Measurements from ENCODE around the gene GNG13. TPM values are rescaled to one million over a fixed set of nuclear protein-coding genes. Genes with fewer than 3 reads are reported as not detected.

GNG13 gene
- total RNA-seq, 3 donors from 2014 or later (not counting 1 experiment from before 2014, with no cell fraction given): not detected

DNA sequence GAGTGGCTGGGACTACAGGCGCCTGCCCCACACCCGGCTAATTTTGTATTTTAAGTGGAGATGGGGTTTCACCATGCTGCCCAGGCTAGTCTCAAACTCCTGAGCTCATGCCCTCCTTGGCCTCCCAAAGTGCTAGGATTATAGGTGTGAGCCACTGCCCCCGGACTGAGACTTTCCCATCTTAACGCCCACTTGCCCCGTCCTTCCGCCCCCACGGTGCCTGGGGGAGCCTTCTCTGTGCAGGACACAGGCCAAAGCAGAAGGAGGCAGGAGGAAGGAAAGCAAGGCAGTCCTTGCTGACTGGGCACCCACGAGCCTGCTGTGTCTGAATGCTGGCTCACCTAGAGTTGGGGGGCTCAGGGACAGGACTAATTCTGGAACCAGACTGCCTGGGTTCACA is 17.6 kb upstream of the GNG13 start:
- intact Hi-C loops (cut with micrococcal nuclease): no loop called here
- H3K27ac Mint-ChIP-seq: no peak overlapping the region
- H3K36me3 ChIP-seq (ENCODE audit: control insufficient read depth, insufficient read depth, low read length): no peaks in the 10 kb centered on the region
- TF ChIP-seq, protein P1, sequence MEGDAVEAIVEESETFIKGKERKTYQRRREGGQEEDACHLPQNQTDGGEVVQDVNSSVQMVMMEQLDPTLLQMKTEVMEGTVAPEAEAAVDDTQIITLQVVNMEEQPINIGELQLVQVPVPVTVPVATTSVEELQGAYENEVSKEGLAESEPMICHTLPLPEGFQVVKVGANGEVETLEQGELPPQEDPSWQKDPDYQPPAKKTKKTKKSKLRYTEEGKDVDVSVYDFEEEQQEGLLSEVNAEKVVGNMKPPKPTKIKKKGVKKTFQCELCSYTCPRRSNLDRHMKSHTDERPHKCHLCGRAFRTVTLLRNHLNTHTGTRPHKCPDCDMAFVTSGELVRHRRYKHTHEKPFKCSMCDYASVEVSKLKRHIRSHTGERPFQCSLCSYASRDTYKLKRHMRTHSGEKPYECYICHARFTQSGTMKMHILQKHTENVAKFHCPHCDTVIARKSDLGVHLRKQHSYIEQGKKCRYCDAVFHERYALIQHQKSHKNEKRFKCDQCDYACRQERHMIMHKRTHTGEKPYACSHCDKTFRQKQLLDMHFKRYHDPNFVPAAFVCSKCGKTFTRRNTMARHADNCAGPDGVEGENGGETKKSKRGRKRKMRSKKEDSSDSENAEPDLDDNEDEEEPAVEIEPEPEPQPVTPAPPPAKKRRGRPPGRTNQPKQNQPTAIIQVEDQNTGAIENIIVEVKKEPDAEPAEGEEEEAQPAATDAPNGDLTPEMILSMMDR (IDR thresholded peaks at IDR 0.05): no peak
- peaks cover 0 to under 1% of the 10 kb centered on the region in 2 donors for H3K4me1 Mint-ChIP-seq
- peaks cover 11% of the 10 kb centered on the region for H3K27me3 ChIP-seq (ENCODE audit: control insufficient read depth, insufficient read depth, low read length)
- 88% methylated on average over 8 of the region's 8 CpGs for WGBS (ENCODE audit: insufficient coverage)
- ATAC-seq: no peak
- no peak for DNase-seq
- no peaks in the 10 kb centered on the region for H3K36me3 Mint-ChIP-seq
- no peaks in the 10 kb centered on the region for H3K9me3 Mint-ChIP-seq
- H3K27me3 Mint-ChIP-seq (ENCODE audit: low read depth in 2 of 2): peaks cover 1 to 12% of the 10 kb centered on the region in 2 donors
- H3K4me3 Mint-ChIP-seq: no peak overlapping the region
- H3K4me3 ChIP-seq (ENCODE audit: low read length): no peak overlapping the region
- H3K27ac ChIP-seq (ENCODE audit: low read length): no peak overlapping the region
- H3K4me1 ChIP-seq (ENCODE audit: control insufficient read depth, insufficient read depth, low read length): peaks cover 9% of the 10 kb centered on the region
- no peaks in the 10 kb centered on the region for H3K9me3 ChIP-seq (ENCODE audit: control insufficient read depth, insufficient read depth, low read length)

DNA sequence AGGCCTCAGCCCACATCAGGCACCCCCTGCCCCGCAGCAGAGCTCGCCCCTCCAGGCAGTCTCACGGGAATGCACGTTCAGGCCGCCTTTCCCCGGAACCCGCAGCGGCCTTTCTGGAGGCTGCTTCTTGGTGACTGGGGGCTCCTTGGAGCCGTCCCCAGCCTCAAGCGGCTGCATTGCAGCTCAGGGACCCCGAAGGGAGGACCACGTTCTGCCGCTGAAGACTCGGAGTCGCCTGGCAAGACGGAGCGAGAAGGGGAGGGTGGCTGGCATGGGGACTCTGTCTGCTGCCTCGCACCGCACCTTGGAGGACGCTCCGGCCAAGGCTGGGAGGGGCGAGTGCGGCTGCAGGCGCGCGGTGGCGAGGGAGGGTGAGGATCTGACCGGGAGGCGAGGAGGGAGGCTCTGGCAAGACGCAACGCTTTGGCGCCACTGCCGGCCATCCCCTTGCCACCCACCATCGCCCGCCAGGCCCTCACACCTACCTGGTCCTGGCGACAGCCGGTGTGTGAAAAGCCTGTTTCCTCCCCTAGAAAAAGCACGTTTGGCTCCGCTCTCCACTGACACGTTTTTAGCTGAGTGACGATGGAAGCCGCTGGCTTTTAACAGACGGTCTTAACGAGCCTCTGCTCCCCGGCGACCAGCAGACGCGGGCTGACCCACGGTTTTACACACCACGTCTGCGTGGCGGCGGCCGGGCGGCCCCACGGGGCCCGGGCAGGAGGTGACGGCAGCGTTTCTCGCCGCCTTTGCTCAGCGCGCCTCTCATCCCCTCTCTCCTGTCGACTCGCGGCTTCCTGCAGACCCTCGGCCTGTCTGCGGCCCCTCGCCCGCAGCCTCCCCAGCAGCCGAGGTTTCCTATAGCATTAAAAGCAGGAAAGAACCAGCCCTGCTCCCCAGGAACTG is 16.7 kb upstream of the GNG13 start:
- H3K4me1 ChIP-seq (ENCODE audit: control insufficient read depth, insufficient read depth, low read length): peaks cover 10% of the 10 kb centered on the region
- Mint-ChIP-seq H3K27me3 (ENCODE audit: low read depth in 2 of 2) (peaks cover 7 to 17% of the 10 kb centered on the region in 2 donors), H3K9me3 (no peaks in the 10 kb centered on the region), H3K27ac (no peak overlapping the region), H3K4me3 (no peak overlapping the region), H3K36me3 (no peaks in the 10 kb centered on the region), H3K4me1 (peaks cover 0 to 5% of the 10 kb centered on the region in 2 donors)
- intact Hi-C loops (cut with micrococcal nuclease): no loop called here
- H3K36me3 ChIP-seq (ENCODE audit: control insufficient read depth, insufficient read depth, low read length): no peaks in the 10 kb centered on the region
- DNase-seq (no peak), ATAC-seq (peak in 1 of 3 donors; percentile 24)
- H3K9me3 ChIP-seq (ENCODE audit: control insufficient read depth, insufficient read depth, low read length): no peaks in the 10 kb centered on the region
- TF ChIP-seq, protein P1 (IDR thresholded peaks at IDR 0.05): no peak
- H3K27ac ChIP-seq (ENCODE audit: low read length): no peak overlapping the region
- H3K4me3 ChIP-seq (ENCODE audit: low read length): no peak overlapping the region
- 66% methylated on average over 71 of the region's 71 CpGs for WGBS (ENCODE audit: insufficient coverage)
- H3K27me3 ChIP-seq (ENCODE audit: control insufficient read depth, insufficient read depth, low read length): peaks cover 14% of the 10 kb centered on the region

DNA sequence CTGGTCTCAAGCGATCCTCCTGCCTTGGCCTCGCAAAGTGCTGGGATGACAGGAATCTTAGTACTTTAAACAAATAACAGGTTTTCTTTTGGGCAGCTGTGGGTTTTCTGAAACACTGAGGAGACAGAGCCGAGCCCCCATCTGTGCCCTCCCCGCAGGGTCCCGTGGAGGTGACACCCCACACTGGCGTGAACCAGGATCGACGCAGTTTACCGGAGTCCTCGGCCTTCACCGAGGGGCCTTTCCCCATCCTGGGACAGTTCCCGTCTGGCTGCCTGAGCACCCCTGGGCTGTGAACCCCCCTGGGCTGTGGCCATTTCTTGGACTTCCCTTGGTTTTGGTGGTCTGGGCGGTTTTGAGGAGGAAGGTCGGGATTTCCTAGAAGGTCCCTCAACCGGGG is 15.3 kb upstream of the GNG13 start:
- TF ChIP-seq, protein P1 (IDR thresholded peaks at IDR 0.05): no peak
- ATAC-seq: no peak
- Mint-ChIP-seq H3K4me3 (no peak overlapping the region), H3K4me1 (peaks cover 0 to 5% of the 10 kb centered on the region in 2 donors), H3K36me3 (no peaks in the 10 kb centered on the region), H3K27ac (no peak overlapping the region), H3K27me3 (ENCODE audit: low read depth in 2 of 2) (peaks cover 13 to 22% of the 10 kb centered on the region in 2 donors), H3K9me3 (no peaks in the 10 kb centered on the region)
- no peak for DNase-seq
- peaks cover 16% of the 10 kb centered on the region for H3K27me3 ChIP-seq (ENCODE audit: control insufficient read depth, insufficient read depth, low read length)
- no peaks in the 10 kb centered on the region for H3K9me3 ChIP-seq (ENCODE audit: control insufficient read depth, insufficient read depth, low read length)
- no peak overlapping the region for H3K27ac ChIP-seq (ENCODE audit: low read length)
- no peaks in the 10 kb centered on the region for H3K36me3 ChIP-seq (ENCODE audit: control insufficient read depth, insufficient read depth, low read length)
- no peak overlapping the region for H3K4me3 ChIP-seq (ENCODE audit: low read length)
- peaks cover 10% of the 10 kb centered on the region for H3K4me1 ChIP-seq (ENCODE audit: control insufficient read depth, insufficient read depth, low read length)
- intact Hi-C loops (cut with micrococcal nuclease): no loop called here
- 90% methylated on average over 15 of the region's 15 CpGs for WGBS (ENCODE audit: insufficient coverage)
